ENCODE measurements around the gene SYT11.
"Not testable (repeated sequence)": the region's sequence is repeated elsewhere in the genome, so short reads cannot be mapped to it uniquely, and the experiment has no call there.

The SYT11 gene

GRCh38 chr1:155859881-155860871 lies 809 bp downstream of the SYT11 start:
- DNase-seq (ENCODE audit: low read depth, low spot score) = no peak

- DNase-seq (ENCODE audit: low read depth, low spot score) = no peak
Measured at GRCh38 chr1:155860970-155861510, 1.7 kb downstream of the SYT11 start.

- no peak for DNase-seq (ENCODE audit: low read depth, low spot score)
Measured at GRCh38 chr1:155861896-155862295, 2.5 kb downstream of the SYT11 start.

- no peak for DNase-seq (ENCODE audit: low read depth, low spot score)
Measured at GRCh38 chr1:155864393-155864792, 5.0 kb downstream of the SYT11 start.

- DNase-seq (ENCODE audit: low read depth, low spot score) = no peak
Measured at GRCh38 chr1:155867766-155868165, 8.4 kb downstream of the SYT11 start.

GRCh38 chr1:155871390-155871789 lies 12.0 kb downstream of the SYT11 start:
- DNase-seq (ENCODE audit: low read depth, low spot score) = no peak

- DNase-seq (ENCODE audit: low read depth, low spot score) = no peak
Measured at GRCh38 chr1:155872527-155872926, 13.2 kb downstream of the SYT11 start.

- no peak for DNase-seq (ENCODE audit: low read depth, low spot score)
Measured at GRCh38 chr1:155873860-155874259, 14.5 kb downstream of the SYT11 start.

GRCh38 chr1:155877945-155878344 lies 18.6 kb downstream of the SYT11 start:
- no peak for DNase-seq (ENCODE audit: low read depth, low spot score)

- DNase-seq (ENCODE audit: low read depth, low spot score) = no peak
Measured at GRCh38 chr1:155880251-155880650, 20.9 kb downstream of the SYT11 start.

- no peak for DNase-seq (ENCODE audit: low read depth, low spot score)
Measured at GRCh38 chr1:155880950-155881349, 21.6 kb downstream of the SYT11 start.

GRCh38 chr1:155882235-155882634 lies 22.9 kb downstream of the SYT11 start:
- DNase-seq (ENCODE audit: low read depth, low spot score) = no peak

GRCh38 chr1:155882766-155883165 lies 23.4 kb downstream of the SYT11 start:
- DNase-seq (ENCODE audit: low read depth, low spot score) = no peak

- DNase-seq (ENCODE audit: low read depth, low spot score) = no peak
Measured at GRCh38 chr1:155884031-155884960, 24.9 kb downstream of the SYT11 start.

- no peak for DNase-seq (ENCODE audit: low read depth, low spot score)
Measured at GRCh38 chr1:155884982-155885381, 25.6 kb downstream of the SYT11 start.

- DNase-seq (ENCODE audit: low read depth, low spot score) = no peak
Measured at GRCh38 chr1:155888481-155888880, 29.1 kb downstream of the SYT11 start.

GRCh38 chr1:155889566-155889965 lies 30.2 kb downstream of the SYT11 start:
- DNase-seq (ENCODE audit: low read depth, low spot score) = no peak

GRCh38 chr1:155890251-155890650 lies 30.9 kb downstream of the SYT11 start:
- DNase-seq (ENCODE audit: low read depth, low spot score) = no peak

- DNase-seq (ENCODE audit: low read depth, low spot score) = no peak
Measured at GRCh38 chr1:155892796-155893195, 33.4 kb downstream of the SYT11 start.

GRCh38 chr1:155893389-155894142 lies 34.2 kb downstream of the SYT11 start:
- DNase-seq (ENCODE audit: low read depth, low spot score) = no peak

- not testable (repeated sequence) for DNase-seq (ENCODE audit: low read depth, low spot score)
Measured at GRCh38 chr1:155895617-155896016, 36.2 kb downstream of the SYT11 start.
